Naive thymus-derived CD4-positive, alpha-beta T cell (primary cell): Measurements from ENCODE around the gene DYRK3. TPM values are rescaled to one million over a fixed set of nuclear protein-coding genes. Genes with fewer than 3 reads are reported as not detected.

Source experiments
- ATAC-seq: fragments of 150-1000 bp; cut with Tn5 transposase; 2 replicates; pipeline ENCODE4 v1.10.0; 2021; ENCODE audit warnings: mild to moderate bottlenecking, moderate library complexity
- CTCF ChIA-PET: fragments of 350-600 bp; sonication (Branson Sonifier 250); formaldehyde crosslinking; loops from one replicate; lab custom pipeline; 2021; ENCODE audit warnings: antibody characterized with exemption; lab: Charles Lee
- POLR2A ChIA-PET: fragments of 350-600 bp; sonication (Branson Sonifier 250); formaldehyde crosslinking; loops from one replicate; lab custom pipeline; 2021; ENCODE audit warnings: antibody characterized with exemption, inconsistent platforms; lab: Charles Lee
- DNase-seq, 9 donors: peaks; one replicate each; pipeline versions ENCODE4 v3.0.0 to v3.0.0-alpha.2; 2020 to 2022; ENCODE audit warnings: mixed read lengths in 1 of 9
- H3K27ac ChIP-seq: one replicate; pipeline ENCODE4 v1.7.0; 2013; ENCODE audit warnings: mild to moderate bottlenecking, low read depth, low read length, moderate library complexity
- H3K27me3 ChIP-seq, 2 donors: one replicate each; pipeline ENCODE4 v1.7.0; 2013; ENCODE audit warnings: low read length in 2 of 2, mild to moderate bottlenecking in 2 of 2, moderate library complexity in 2 of 2; ENCODE audit not compliant: control insufficient read depth in 2 of 2, insufficient read depth in 2 of 2
- H3K36me3 ChIP-seq, 3 experiments: 1 replicate in 2 of 3; 2 replicates in 1 of 3; pipeline ENCODE4 v1.7.0; 2013; ENCODE audit warnings: low read length in 3 of 3, mild to moderate bottlenecking in 3 of 3, moderate library complexity in 1 of 3; ENCODE audit not compliant: insufficient read depth in 3 of 3, control insufficient read depth in 2 of 3
- H3K4me1 ChIP-seq, 2 donors: one replicate each; pipeline ENCODE4 v1.7.0; 2013; ENCODE audit warnings: low read length in 2 of 2, mild to moderate bottlenecking in 2 of 2, moderate library complexity in 1 of 2; ENCODE audit not compliant: control insufficient read depth in 2 of 2, insufficient read depth in 2 of 2
- H3K4me3 ChIP-seq: 2 replicates; pipeline ENCODE4 v1.7.0; 2013; ENCODE audit warnings: mild to moderate bottlenecking, low read length
- H3K9me3 ChIP-seq, 3 experiments: 1 replicate in 2 of 3; 2 replicates in 1 of 3; pipeline ENCODE4 v1.7.0; 2013; ENCODE audit warnings: low read length in 3 of 3; ENCODE audit not compliant: control insufficient read depth in 2 of 3
- H3K27ac Mint-ChIP-seq, 9 donors: one replicate each; pipeline ENCODE4 v1.8.0; 2020 to 2022; ENCODE audit warnings: mixed read lengths in 9 of 9, mild to moderate bottlenecking in 8 of 9, moderate library complexity in 5 of 9, inconsistent platforms in 2 of 9
- H3K27me3 Mint-ChIP-seq, 5 donors: one replicate each; pipeline ENCODE4 v1.8.0; 2021 to 2022; ENCODE audit warnings: mixed read lengths in 5 of 5, mild to moderate bottlenecking in 1 of 5
- H3K36me3 Mint-ChIP-seq, 5 donors: one replicate each; pipeline ENCODE4 v1.8.0; 2020 to 2022; ENCODE audit warnings: mixed read lengths in 5 of 5, mild to moderate bottlenecking in 3 of 5, inconsistent platforms in 1 of 5
- H3K4me1 Mint-ChIP-seq, 7 donors: one replicate each; pipeline ENCODE4 v1.8.0; 2020 to 2022; ENCODE audit warnings: mixed read lengths in 7 of 7, mild to moderate bottlenecking in 3 of 7, inconsistent platforms in 1 of 7
- H3K4me3 Mint-ChIP-seq, 10 donors: one replicate each; pipeline ENCODE4 v1.8.0; 2020 to 2022; ENCODE audit warnings: mild to moderate bottlenecking in 10 of 10, mixed read lengths in 10 of 10, moderate library complexity in 6 of 10, inconsistent platforms in 2 of 10
- H3K9me3 Mint-ChIP-seq, 11 donors: one replicate each; pipeline ENCODE4 v1.8.0; 2020 to 2022; ENCODE audit warnings: mixed read lengths in 11 of 11, mild to moderate bottlenecking in 4 of 11, inconsistent platforms in 1 of 11, moderate library complexity in 1 of 11
- intact Hi-C, 2 donors: fragments of 100-400 bp; cut with micrococcal nuclease; formaldehyde crosslinking; loops; one replicate each; pipeline ENCODE4 v1.15.1; 2023
- polyA plus RNA-seq, 2 donors: library from polyadenylated mRNA; unstranded; fragments of 300-500 nt; fragmentation: Illumina TruSeq; gene quantifications; one replicate each; pipeline ENCODE4 v1.2.3, GENCODE V29; 2021
- total RNA-seq, 6 experiments: library from RNA in 5 of 6; stranded (reverse) in 5 of 6; gene quantifications; 1 replicate in 5 of 6; 2 replicates in 1 of 6; pipeline ENCODE4 v1.2.3 and lab custom pipeline; 2021 to 2026

The DYRK3 gene
- 1 to 10 TPM in 2 of 5 experiments, under 1 TPM in 3; 0.22 to 8.2 (median 0.69) TPM for total RNA-seq
- polyA plus RNA-seq: not detected
- total RNA-seq (lab: John Stamatoyannopoulos, UW): 9.4 reads per million, percentile 34 among the genes with 10 or more reads in this experiment

DNA sequence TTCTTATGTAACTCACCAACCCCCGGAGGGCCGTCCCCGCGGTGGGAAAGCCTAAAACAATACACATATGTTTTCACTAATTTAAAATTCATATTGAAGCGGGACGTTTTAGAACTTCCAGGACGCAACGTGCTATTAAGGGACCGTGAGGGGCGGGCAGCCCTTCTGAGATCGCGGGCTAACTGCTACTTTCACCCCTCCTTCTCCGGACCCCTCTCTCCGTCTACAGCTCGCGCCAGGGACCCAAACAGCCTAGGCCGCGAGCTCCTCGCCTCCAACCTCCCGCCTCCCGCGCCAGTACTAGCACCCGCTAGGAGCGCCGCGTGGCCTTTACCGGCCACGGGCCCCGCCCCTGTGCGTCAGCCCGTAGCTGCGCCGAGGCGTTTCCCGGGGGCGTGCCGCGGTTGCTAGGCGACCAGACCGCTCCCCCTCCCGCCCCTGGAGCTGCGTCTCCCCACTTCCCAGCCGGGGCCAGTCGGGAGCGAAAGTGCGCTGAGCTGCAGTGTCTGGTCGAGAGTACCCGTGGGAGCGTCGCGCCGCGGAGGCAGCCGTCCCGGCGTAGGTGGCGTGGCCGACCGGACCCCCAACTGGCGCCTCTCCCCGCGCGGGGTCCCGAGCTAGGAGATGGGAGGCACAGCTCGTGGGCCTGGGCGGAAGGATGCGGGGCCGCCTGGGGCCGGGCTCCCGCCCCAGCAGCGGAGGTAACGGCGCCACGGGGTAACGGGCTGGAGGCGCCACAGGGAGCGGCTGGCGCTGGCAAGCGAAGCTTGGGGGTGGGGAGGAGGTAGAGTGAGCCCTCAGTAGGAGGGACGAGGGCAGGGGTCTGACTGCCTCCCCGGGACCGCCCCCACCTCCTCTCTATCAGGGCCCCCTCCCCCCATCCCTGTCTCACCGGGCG lies at the start of gene DYRK3:
TSS of gene DYRK3 (plus strand) at position 457 of the 898 bp plus-strand sequence. CDS start at position 625, 168 bp downstream.
- peaks cover 8 to 16% of the 10 kb centered on the region in 2 donors for H3K4me1 ChIP-seq
- peak within 1 kb of the TSS; percentile 67 for H3K4me3 ChIP-seq
- Mint-ChIP-seq H3K36me3 (peaks cover 0 to 3% (median 0%) of the 10 kb centered on the region in 5 donors), H3K27ac (peak within 1 kb of the TSS; percentile 64 to 93 (median 85)), H3K27me3 (peaks cover 7 to 13% (median 9%) of the 10 kb centered on the region in 5 donors), H3K9me3 (no peaks in the 10 kb centered on the region), H3K4me3 (peak within 1 kb of the TSS; percentile 85 to 96 (median 90)), H3K4me1 (peaks cover 14 to 29% (median 18%) of the 10 kb centered on the region in 7 donors)
- DNase-seq (peak; percentile 71 to 98 (median 80)), ATAC-seq (peak; percentile 97)
- ChIA-PET POLR2A (interaction anchor here (1.7 kb wide), 1 partner anchor 286 kb away, joined by 4 read pairs; the partner anchor contains the start of gene FCMR), CTCF (interaction anchor here (0.7 to 4.2 kb wide), 10 partner anchors 20 to 347 kb away, joined by 3 to 53 read pairs (median 3); partner anchors contain the start of gene MAPKAPK2)
- H3K36me3 ChIP-seq: no peaks in the 10 kb centered on the region
- intact Hi-C loops: loop anchor here (1.0 to 10.0 kb wide), 8 partner anchors 23 to 1119 kb away; partner anchors contain the start of genes EIF2D (in 2 of the 2), CD46 (in 1 of the 2), CD55 (in 1 of the 2) and FCMR (in 1 of the 2)
- no peaks in the 10 kb centered on the region for H3K27me3 ChIP-seq
- no peaks in the 10 kb centered on the region for H3K9me3 ChIP-seq
- peak within 1 kb of the TSS; percentile 57 for H3K27ac ChIP-seq

DNA sequence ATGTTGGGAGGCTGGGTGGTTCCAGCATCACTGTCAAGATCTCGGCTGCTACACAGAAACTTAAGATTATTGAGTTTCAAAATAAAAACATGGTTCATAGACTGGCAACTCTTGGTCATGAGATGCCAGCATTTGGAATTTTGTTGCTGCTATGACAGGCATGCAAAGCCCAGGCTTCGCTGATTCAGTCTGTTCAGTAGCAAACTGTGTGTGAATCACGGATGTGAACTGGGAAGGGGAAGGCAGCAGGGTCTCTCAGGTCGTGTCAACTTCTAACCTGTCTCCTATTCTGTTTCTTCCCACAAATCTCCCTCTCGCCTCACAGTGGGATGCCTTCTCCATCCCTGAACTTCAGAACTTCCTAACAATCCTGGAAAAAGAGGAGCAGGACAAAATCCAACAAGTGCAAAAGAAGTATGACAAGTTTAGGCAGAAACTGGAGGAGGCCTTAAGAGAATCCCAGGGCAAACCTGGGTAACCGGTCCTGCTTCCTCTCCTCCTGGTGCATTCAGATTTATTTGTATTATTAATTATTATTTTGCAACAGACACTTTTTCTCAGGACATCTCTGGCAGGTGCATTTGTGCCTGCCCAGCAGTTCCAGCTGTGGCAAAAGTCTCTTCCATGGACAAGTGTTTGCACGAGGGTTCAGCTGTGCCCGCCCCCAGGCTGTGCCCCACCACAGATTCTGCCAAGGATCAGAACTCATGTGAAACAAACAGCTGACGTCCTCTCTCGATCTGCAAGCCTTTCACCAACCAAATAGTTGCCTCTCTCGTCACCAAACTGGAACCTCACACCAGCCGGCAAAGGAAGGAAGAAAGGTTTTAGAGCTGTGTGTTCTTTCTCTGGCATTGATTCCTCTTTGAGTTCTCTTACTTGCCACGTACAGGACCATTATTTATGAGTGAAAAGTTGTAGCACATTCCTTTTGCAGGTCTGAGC lies 48.6 kb upstream of the DYRK3 start:
- ChIA-PET POLR2A (interaction anchor here (0.7 to 30.7 kb wide), 4 partner anchors 11 to 42 kb away, joined by 3 to 722 read pairs (median 7); no protein-coding TSS in a partner anchor), CTCF (interaction anchor here (0.5 to 15.4 kb wide), 9 partner anchors 22 to 97 kb away, joined by 3 to 424 read pairs (median 6); no protein-coding TSS in a partner anchor)
- Histone ChIP-seq H3K36me3 (peaks cover 43 to 87% (median 46%) of the 10 kb centered on the region in 3 experiments), H3K4me3 (no peak overlapping the region), H3K4me1 (peaks cover 34 to 38% of the 10 kb centered on the region in 2 donors), H3K27ac (peak overlapping the region; percentile 1), H3K9me3 (no peaks in the 10 kb centered on the region), H3K27me3 (no peaks in the 10 kb centered on the region)
- ATAC-seq: no peak
- intact Hi-C loops: no loop called here
- DNase-seq: no peak
- H3K36me3 Mint-ChIP-seq: peaks cover 9 to 40% (median 24%) of the 10 kb centered on the region in 5 donors
- H3K9me3 Mint-ChIP-seq: no peaks in the 10 kb centered on the region
- peak overlapping the region in 1 of 10 donors; percentile 27 for H3K4me3 Mint-ChIP-seq
- H3K4me1 Mint-ChIP-seq: peaks cover 32 to 90% (median 68%) of the 10 kb centered on the region in 7 donors
- H3K27me3 Mint-ChIP-seq: no peaks in the 10 kb centered on the region
- H3K27ac Mint-ChIP-seq: peak overlapping the region in 8 of 9 donors; percentile 12 to 91 (median 60)

GRCh38 chr1:206587904-206588303 lies 47.4 kb upstream of the DYRK3 start:
- Mint-ChIP-seq H3K9me3 (peaks cover 0 to 2% (median 0%) of the 10 kb centered on the region in 11 donors), H3K27me3 (no peaks in the 10 kb centered on the region), H3K4me3 (no peak overlapping the region), H3K36me3 (peaks cover 13 to 45% (median 34%) of the 10 kb centered on the region in 5 donors), H3K27ac (peak overlapping the region in 5 of 9 donors; percentile 32 to 91 (median 88)), H3K4me1 (peaks cover 30 to 88% (median 62%) of the 10 kb centered on the region in 7 donors)
- Histone ChIP-seq H3K9me3 (no peaks in the 10 kb centered on the region), H3K4me1 (peaks cover 23 to 27% of the 10 kb centered on the region in 2 donors), H3K27me3 (no peaks in the 10 kb centered on the region), H3K36me3 (peaks cover 36 to 91% (median 43%) of the 10 kb centered on the region in 3 experiments), H3K27ac (no peak overlapping the region), H3K4me3 (no peak overlapping the region)
- ATAC-seq (no peak), DNase-seq (no peak)
- CTCF ChIA-PET: interaction anchor here (0.6 to 2.2 kb wide), 6 partner anchors 19 to 88 kb away, joined by 3 to 16 read pairs (median 3); no protein-coding TSS in a partner anchor
- intact Hi-C loops: no loop called here
- POLR2A ChIA-PET: interaction anchor here (0.8 to 30.7 kb wide), 5 partner anchors 13 to 47 kb away, joined by 3 to 722 read pairs (median 6); no protein-coding TSS in a partner anchor

- peaks cover 17 to 21% of the 10 kb centered on the region in 2 donors for H3K4me1 ChIP-seq
- H3K4me3 Mint-ChIP-seq: peak overlapping the region in 1 of 10 donors; percentile 33
- H3K27me3 ChIP-seq: no peaks in the 10 kb centered on the region
- H3K27ac ChIP-seq: no peak overlapping the region
- intact Hi-C loops: no loop called here
- peaks cover 0 to 2% (median 0%) of the 10 kb centered on the region in 11 donors for H3K9me3 Mint-ChIP-seq
- no peak overlapping the region for H3K4me3 ChIP-seq
- DNase-seq (no peak), ATAC-seq (no peak)
- H3K36me3 Mint-ChIP-seq: peaks cover 10 to 44% (median 35%) of the 10 kb centered on the region in 5 donors
- ChIA-PET POLR2A (interaction anchor here (0.8 to 30.7 kb wide), 3 partner anchors 29 to 48 kb away, joined by 3 to 722 read pairs (median 3); no protein-coding TSS in a partner anchor), CTCF (interaction anchor here (0.6 to 2.2 kb wide), 6 partner anchors 19 to 88 kb away, joined by 3 to 16 read pairs (median 3); no protein-coding TSS in a partner anchor)
- no peaks in the 10 kb centered on the region for H3K9me3 ChIP-seq
- H3K27me3 Mint-ChIP-seq: no peaks in the 10 kb centered on the region
- H3K36me3 ChIP-seq: peaks cover 33 to 91% (median 41%) of the 10 kb centered on the region in 3 experiments
- peaks cover 25 to 85% (median 57%) of the 10 kb centered on the region in 7 donors for H3K4me1 Mint-ChIP-seq
- H3K27ac Mint-ChIP-seq: peak overlapping the region; percentile 7 to 91 (median 80)
Measured at GRCh38 chr1:206588492-206588891, 46.8 kb upstream of the DYRK3 start.

GRCh38 chr1:206589206-206589605 lies 46.1 kb upstream of the DYRK3 start:
- peak overlapping the region in 7 of 9 donors; percentile 21 to 91 (median 88) for H3K27ac Mint-ChIP-seq
- POLR2A ChIA-PET: interaction anchor here (30.7 kb wide), 1 partner anchor 30 kb away, joined by 722 read pairs; no protein-coding TSS in a partner anchor
- intact Hi-C loops: no loop called here
- H3K9me3 ChIP-seq: no peaks in the 10 kb centered on the region
- H3K27ac ChIP-seq: no peak overlapping the region
- H3K4me1 ChIP-seq: peaks cover 11 to 19% of the 10 kb centered on the region in 2 donors
- H3K36me3 Mint-ChIP-seq: peaks cover 9 to 42% (median 30%) of the 10 kb centered on the region in 5 donors
- peaks cover 23 to 78% (median 51%) of the 10 kb centered on the region in 7 donors for H3K4me1 Mint-ChIP-seq
- H3K27me3 ChIP-seq: no peaks in the 10 kb centered on the region
- peaks cover 29 to 92% (median 34%) of the 10 kb centered on the region in 3 experiments for H3K36me3 ChIP-seq
- H3K4me3 Mint-ChIP-seq: peak overlapping the region in 3 of 10 donors; percentile 49 to 72 (median 53)
- H3K9me3 Mint-ChIP-seq: peaks cover 0 to 2% (median 0%) of the 10 kb centered on the region in 11 donors
- DNase-seq (no peak), ATAC-seq (no peak)
- no peaks in the 10 kb centered on the region for H3K27me3 Mint-ChIP-seq
- no peak overlapping the region for H3K4me3 ChIP-seq
- CTCF ChIA-PET: interaction anchor here (0.9 to 2.2 kb wide), 3 partner anchors 29 to 44 kb away, joined by 3 to 16 read pairs (median 3); no protein-coding TSS in a partner anchor
